Activated CD4-positive, alpha-beta T cell treated with anti-CD3 and anti-CD28 coated beads, Interleukin-2, amount 50 U/mL, for 24 hours (primary cell): ENCODE data around the gene PLCB1.
"Not testable (repeated sequence)": the region's sequence is repeated elsewhere in the genome, so short reads cannot be mapped to it uniquely, and the experiment has no call there.

Source experiments
- DNase-seq, 2 donors: peaks; one replicate each; pipeline ENCODE4 v3.0.0-alpha.2; 2020; ENCODE audit warnings: low read depth in 1 of 2, low spot score in 1 of 2

PLCB1 gene

GRCh38 chr20:8432435-8433148, 300.5 kb downstream of the PLCB1 start:
- no peak for DNase-seq

DNA sequence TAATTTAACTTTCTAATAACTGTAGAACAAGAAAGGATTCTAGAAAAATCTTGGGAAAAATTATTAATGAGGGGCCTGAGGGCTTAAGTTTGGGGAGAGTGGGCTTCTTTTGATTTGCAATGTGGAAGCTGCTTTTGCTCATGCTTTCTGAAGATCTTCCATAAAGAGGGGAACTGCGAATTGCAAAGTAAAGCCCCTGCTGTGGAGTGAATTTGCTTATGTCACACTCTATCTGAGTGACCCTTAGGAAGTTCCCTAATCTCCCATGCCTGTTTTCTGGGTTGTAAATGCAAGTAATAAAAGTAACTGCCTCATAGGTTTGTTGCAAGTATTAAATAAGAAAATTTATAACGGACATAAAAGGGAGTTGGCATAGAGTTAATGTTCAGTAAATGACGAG, 301.2 kb downstream of the PLCB1 start:
- DNase-seq = no peak

DNA sequence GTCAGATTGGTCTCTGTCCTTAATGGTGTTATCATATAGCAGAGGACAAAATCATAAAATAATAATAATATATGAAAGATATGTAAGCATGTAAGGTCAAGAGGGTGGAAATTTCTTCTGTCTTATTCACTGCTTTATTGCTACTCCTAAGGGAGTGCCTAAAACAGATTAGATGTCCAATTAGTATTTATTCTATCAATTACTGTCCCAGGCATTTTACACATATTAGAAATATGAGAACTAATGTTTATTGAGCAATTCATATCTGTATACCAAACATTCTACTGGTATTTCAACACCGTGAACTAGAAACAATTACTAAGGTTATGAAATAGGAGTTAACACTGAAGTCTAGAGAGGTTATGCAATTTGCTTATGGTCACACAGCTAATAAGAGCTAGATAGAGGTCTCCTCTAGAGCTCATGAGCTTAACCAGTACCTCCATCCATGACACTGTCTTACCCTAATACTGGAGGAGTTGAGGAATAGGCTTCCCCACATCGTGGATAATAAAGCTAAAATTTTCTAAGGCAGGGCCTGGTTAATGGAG, 302.3 kb downstream of the PLCB1 start:
- DNase-seq = no peak

- DNase-seq = no peak
These were observed 303.4 kb downstream of the PLCB1 start for GRCh38 chr20:8435285-8436035.

DNA sequence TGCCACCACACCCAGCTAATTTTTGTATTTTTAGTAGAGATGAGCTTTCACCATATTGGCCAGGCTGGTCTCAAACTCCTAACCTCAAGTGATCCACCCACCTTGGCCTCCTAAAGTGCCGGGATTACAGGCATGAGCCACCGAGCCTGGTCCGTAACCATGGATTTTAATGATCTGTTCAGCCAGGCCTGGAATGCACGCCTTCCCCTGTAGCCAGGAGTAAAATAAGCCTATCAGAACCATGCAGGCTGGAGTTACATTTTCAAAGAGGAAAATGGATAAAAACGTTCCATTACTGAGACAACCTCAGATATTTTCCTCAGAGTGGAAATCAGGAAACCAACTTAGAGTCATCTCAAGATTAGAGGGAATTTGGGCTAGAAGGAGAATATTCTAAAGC, 304.9 kb downstream of the PLCB1 start:
- not testable (repeated sequence) for DNase-seq

DNA sequence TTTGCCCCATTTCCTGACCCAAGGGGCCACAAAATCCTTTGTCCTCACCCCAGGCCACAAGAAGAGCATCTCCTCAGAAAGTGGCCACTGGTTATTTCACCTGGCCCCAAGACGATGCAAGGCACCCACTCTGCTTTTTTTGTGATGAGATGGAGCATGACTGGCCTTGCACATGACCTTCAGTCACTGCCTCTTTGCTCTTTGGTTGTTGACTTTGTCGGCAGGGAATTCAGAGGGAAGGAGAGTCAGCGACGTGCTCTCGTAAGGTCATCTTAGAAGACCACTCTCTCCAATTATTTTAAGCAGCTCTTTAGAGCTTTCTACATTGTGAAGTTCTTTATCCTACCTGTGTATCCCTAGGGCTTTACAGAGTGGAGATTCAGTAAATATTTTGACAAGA, 306.7 kb downstream of the PLCB1 start:
- no peak for DNase-seq

GRCh38 chr20:8443464-8444072, 311.5 kb downstream of the PLCB1 start:
- DNase-seq = no peak

- DNase-seq = no peak
These were observed 315.4 kb downstream of the PLCB1 start for GRCh38 chr20:8447262-8448120.

DNA sequence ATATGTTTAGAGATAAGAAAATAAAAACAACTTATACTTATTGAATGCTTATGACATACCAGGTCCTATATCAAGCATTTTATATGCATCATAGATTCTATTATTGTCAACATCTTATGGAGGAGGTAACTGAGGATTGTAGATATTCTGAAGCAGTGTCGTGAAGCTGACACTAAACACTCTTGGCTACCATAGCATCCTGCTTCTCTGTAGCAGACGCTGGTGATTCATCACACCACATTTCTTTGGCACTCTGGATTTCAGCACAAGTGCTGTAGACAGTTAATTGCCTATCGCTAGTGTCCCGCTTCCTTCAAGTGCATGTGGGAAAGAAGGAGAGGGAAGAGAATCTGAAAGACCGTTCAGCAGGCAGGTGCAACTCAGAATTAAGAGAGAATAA, 317.1 kb downstream of the PLCB1 start:
- no peak for DNase-seq

DNA sequence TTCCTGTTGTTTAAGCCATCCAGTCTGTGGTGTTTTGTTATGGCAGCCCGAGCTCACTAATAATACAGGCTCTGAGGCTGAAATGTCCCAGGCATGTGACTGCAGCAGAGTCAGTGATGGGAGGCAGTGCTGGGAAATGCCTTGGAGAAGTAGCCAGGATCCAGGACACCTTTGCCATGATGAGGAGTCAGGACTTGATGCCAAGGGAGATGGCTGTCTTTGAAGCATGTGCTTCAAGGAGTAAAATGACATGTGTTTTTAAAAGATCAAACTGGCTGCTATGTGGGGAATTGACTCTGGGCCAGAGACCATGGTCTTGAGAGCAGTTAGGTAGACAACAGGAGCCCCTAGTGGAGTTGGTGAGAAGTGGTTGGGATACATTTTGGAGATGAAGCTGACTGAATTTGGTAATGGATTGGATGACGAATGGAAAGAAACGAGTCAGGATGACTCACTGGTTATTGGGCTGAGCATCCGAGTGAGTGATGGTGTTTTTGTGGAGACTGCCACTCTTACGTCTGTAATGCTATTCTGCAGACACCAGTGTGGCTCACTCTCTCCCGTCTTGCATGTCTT, 322.2 kb downstream of the PLCB1 start:
- DNase-seq = peak in 1 of 2 donors; percentile 17

GRCh38 chr20:8456765-8457164, 324.7 kb downstream of the PLCB1 start:
- DNase-seq = no peak

DNA sequence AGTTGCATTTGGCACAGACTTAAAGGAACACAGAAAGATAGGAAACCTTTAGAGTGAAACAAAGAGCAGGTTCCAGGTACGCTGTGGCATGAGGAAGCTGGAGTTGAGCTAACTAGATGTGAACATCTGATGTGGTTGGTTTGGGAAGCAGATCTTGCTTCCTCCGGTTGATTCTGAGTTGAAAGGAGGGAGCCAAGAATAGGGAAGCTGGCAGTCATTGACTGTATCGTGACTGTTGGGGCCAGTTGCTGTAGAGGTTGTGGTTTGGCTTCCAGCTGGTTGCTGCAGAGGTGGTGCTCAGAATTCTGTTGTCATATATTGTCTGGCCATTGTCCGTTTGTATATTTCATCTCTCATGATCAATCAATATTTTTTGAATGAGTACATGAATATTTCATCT, 325.9 kb downstream of the PLCB1 start:
- DNase-seq = no peak

DNA sequence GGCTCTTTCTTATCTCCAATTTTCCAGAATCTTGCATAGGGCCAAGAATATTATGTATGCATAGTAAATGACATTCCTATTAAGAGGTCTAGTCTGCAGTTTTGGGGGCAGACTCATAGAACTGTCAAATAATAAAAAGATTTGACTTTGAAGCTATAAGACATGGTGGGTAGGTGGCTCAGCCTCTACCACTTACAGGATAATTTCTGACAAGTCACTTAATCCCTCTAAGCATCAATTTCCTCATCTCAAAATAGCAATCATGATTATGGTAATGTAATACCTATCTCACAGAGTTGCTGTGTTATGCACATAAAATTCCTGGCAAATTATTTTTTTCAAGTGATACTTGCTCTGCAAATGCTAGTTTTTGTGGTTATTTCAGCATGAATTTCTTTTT, 329.1 kb downstream of the PLCB1 start:
- DNase-seq = no peak

DNA sequence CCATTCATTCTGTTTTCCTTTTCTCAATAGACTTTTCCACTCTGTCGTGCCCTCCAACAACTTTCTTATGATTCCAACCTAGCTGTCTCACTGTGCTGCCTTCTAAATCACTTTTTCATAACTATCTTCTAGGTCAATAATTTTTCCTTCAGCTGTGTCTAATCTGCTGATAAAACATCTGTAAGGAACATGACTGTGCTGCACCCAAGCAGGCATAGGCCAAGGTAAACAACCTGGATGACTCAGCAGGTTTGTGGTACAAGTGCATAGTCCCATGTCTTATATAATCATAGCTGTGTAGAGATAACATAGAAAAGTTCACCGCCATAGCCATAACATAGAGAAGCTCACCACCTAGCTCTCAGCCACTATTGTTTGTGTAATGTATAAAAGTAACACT, 332.3 kb downstream of the PLCB1 start:
- no peak for DNase-seq

- not testable (repeated sequence) for DNase-seq
These were observed 334.7 kb downstream of the PLCB1 start for GRCh38 chr20:8466781-8467180.

DNA sequence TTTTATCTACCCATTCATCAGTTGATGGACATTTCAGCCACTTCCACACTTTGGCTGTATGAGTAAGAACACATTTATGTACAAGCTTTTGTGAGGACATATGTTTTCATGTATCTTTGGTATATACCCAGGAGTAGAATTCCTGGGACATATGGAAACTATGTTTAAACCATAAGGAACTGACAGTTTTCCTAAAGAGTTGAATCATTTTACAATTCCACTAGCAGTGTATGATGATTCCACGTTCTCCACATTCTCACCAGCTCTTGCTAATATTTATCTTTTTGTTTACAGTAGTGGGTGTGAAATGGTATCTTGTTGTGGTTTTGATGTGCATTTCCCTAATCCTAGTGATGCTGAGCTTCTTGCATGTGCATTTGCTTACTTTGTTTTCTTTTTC, 338.1 kb downstream of the PLCB1 start:
- DNase-seq = no peak

DNA sequence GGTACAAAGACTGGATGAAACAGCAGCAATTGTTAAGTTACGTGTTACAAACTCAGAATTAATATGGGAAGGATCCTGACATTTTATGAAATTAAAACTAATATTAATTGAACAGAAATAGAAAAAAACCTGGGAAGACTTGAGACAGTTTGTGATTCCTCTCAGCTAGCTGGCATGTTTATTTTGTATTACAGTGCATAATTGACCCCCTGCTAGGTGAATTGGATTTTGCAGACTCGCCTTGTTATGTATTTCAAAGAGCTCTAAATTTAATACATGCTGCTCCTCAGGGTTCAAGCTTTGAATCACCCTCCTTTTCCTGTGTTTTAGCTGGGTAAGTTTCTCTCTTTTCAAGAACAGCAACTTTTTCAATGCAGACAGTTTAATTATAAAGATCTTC, 339.4 kb downstream of the PLCB1 start:
- DNase-seq = no peak

GRCh38 chr20:8473459-8473858, 341.4 kb downstream of the PLCB1 start:
- no peak for DNase-seq

DNA sequence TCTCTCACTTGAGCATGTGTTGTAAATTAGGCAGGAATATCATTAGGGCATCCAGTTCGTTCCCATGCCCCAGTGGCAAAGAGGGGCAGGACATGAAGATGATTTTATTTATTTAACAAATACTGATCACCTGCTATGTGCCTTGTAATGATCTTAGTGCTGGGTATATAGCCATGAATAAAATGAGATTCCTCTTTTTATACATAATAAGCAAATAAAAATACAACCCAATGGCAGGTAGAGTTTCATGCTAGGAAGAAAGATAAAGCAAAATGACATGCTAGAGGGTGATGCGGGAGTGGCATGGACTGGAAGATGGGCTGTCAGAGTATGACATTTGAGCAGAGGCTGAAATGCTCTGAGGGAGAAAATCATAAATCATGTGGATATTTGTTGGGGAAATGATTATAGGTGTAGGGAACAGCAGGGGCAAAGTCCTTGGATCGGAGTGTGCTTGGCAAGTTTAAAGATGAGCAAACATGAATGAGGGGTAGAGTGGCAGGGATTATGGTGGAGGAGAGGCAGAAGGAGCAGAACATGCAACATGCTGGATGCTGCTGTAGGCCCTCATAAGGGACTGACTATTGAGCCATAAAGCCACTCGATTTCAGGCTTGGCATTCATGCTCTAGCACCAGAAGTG, 342.1 kb downstream of the PLCB1 start:
- DNase-seq = no peak

DNA sequence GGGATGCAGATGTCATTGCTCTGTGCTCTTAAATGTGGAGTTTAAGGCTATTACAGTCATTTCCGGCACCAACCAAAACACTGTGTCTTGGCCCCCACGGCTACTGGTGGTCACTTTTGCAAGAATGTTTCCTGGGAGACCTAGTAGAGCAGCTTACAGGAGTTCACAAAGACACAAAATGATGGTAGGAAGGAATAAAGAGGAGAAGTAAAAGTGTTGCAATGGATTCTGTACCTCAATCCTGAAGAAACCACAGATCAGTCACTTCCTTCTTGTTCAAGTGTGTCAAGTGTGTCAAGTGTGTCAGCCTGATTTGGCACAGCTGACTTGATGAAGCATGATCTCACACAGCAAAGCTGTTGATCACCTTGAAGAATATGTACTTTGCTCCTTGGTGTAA, 344.0 kb downstream of the PLCB1 start:
- DNase-seq = no peak
